GM10266 (cell line): ENCODE results near the gene TRAPPC2L.
"Not testable (repeated sequence)": the region's sequence is repeated elsewhere in the genome, so short reads cannot be mapped to it uniquely, and the experiment has no call there.

Experiments used
- DNase-seq: peaks from one replicate; pipeline ENCODE4 v3.0.0; 2012; ENCODE audit errors: extremely low spot score
- CTCF ChIP-seq: IDR thresholded peaks from 2 replicates; pipeline ENCODE4 v1.5.1; 2012; ENCODE audit warnings: mild to moderate bottlenecking, low read depth; ENCODE audit not compliant: control insufficient read depth, insufficient read depth; ENCODE audit errors: missing control alignments

TRAPPC2L gene

DNA sequence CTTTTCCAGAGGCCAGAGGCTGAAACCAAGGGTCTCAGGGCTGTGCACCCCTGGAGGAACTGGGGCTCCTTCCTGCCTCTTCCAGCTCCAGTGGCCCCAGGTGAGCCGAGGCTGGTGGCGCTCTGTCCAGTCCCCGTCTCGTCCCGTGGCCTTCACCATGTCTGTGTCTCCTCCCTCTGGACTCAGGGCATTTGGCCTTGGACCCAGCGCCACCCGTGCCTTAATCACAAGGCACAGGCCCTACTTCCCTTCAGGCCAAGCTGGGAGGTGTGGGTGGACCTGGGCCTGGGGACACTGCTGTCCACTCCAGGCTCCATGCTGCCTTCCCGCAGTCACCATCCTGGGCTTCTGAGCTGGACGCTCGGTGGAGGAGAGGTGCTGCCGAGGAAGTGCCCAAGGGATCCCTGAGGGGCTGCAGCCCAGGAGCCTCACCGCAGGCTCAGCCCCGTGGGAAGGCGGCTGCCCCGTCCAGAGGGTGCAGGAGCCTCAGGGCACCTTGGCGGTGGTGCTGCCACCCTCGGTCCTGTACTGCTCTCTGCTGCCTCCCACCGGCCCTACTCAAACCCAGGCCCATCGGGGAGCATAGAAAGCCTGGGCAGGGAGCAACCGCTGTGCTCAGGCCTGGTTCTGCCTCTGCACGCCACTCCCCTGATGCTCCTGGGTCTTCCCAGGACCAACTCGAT, 35.6 kb upstream of the TRAPPC2L start:
- DNase-seq: no peak
- no peak for TF ChIP-seq CTCF

- DNase-seq: no peak
- TF ChIP-seq CTCF: no peak
Observed at GRCh38 chr16:88822281-88823040, 34.5 kb upstream of the TRAPPC2L start.

- DNase-seq: not testable (repeated sequence)
Observed at GRCh38 chr16:88823646-88824045, 33.3 kb upstream of the TRAPPC2L start.

- TF ChIP-seq CTCF: no peak
- no peak for DNase-seq
Observed at GRCh38 chr16:88824256-88825077, 32.5 kb upstream of the TRAPPC2L start.

GRCh38 chr16:88825146-88825545, 31.8 kb upstream of the TRAPPC2L start:
- TF ChIP-seq CTCF: no peak

GRCh38 chr16:88826070-88826840, 30.7 kb upstream of the TRAPPC2L start:
- DNase-seq: no peak
- no peak for TF ChIP-seq CTCF

More at GRCh38 chr16:88825146-88825545, 31.8 kb upstream of the TRAPPC2L start:
- DNase-seq: no peak

DNA sequence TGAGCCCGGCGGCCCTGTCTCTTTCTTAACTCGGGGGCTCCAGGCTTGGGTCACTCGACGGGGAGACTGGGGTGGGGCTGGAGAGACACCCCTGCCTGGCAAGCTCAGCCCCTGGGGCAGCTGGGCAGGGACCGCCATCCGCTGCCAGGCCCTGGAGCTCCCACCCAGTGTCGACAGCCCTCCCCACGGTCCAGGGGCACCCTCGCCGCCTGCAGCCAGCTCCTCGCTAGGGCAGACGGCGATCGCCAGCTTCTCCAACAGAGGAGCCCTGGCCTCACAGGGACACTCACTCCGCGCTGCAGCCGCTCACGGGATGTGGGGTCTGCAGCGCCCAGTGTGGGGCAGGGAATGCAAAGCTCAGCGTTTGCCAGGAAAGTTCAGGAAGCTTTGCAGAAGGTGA, 29.2 kb upstream of the TRAPPC2L start:
- no peak for TF ChIP-seq CTCF
- no peak for DNase-seq
